ENCODE data around the gene PBX2.

Gene PBX2

GRCh38 chr6:32170294-32170693 lies 19.7 kb downstream of the PBX2 start:
- DNase-seq (ENCODE audit: low spot score): no peak

- no peak for DNase-seq (ENCODE audit: low spot score)
Observed at GRCh38 chr6:32168807-32169591, 21.0 kb downstream of the PBX2 start.

- no peak for DNase-seq (ENCODE audit: low spot score)
Observed at GRCh38 chr6:32168350-32168749, 21.7 kb downstream of the PBX2 start.

GRCh38 chr6:32167761-32168262 lies 22.2 kb downstream of the PBX2 start:
- no peak for DNase-seq (ENCODE audit: low spot score)

DNA sequence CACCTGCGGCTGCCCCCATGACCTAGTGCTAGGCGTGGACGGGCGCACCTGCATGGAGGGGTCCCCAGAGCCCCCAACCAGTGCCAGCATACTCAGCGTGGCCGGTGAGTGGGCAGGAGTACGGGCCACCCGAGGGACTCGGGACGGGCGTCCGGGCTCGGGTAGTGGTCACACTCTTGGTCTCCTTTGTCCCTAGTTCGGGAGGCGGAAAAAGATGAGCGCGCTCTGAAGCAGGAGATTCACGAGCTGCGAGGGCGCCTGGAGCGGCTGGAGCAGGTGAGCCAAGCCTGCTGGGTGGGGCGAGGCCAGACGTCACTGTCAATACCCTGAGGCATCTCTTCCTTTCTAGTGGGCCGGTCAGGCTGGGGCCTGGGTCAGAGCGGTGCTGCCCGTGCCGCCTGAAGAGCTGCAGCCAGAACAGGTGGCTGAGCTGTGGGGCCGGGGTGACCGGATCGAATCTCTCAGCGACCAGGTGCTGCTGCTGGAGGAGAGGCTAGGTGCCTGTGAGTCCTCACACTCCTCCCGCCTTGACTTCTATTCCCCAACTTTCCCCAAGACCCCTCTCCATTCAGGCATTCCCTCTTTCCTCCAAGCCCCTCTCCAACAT lies 22.7 kb downstream of the PBX2 start:
- DNase-seq (ENCODE audit: low spot score): no peak

DNA sequence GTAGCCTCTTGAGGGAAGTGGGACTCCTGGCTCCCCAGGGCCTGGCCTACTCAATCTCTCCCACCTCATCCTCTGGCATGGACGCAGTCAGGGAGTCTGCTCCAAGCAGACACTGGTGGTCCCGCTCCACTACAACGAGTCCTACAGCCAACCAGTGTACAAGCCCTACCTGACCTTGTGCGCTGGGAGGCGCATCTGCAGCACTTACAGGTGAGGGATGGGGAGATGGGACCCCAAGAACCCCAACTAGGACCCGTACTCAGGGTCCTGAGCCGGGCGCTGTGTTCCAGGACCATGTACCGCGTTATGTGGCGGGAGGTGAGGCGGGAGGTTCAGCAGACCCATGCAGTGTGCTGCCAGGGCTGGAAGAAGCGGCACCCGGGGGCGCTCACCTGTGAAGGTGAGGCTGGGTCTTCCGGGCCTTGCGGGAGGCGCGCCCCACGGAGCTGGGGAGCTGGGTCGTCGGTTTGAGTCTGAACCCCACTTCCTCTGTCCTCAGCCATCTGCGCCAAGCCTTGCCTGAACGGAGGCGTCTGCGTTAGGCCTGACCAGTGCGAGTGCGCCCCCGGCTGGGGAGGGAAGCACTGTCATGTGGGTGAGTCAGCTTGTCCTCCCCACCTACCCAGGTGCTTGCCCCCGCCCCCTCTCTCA lies 23.5 kb downstream of the PBX2 start:
- DNase-seq (ENCODE audit: low spot score): no peak

GRCh38 chr6:32164295-32164694 lies 25.7 kb downstream of the PBX2 start, which contains the start of gene EGFL8:
EGFL8 (plus strand) TSS chr6:32164595; CDS start chr6:32166166, 1,571 bp downstream.
- no peak for DNase-seq (ENCODE audit: low spot score)

DNA sequence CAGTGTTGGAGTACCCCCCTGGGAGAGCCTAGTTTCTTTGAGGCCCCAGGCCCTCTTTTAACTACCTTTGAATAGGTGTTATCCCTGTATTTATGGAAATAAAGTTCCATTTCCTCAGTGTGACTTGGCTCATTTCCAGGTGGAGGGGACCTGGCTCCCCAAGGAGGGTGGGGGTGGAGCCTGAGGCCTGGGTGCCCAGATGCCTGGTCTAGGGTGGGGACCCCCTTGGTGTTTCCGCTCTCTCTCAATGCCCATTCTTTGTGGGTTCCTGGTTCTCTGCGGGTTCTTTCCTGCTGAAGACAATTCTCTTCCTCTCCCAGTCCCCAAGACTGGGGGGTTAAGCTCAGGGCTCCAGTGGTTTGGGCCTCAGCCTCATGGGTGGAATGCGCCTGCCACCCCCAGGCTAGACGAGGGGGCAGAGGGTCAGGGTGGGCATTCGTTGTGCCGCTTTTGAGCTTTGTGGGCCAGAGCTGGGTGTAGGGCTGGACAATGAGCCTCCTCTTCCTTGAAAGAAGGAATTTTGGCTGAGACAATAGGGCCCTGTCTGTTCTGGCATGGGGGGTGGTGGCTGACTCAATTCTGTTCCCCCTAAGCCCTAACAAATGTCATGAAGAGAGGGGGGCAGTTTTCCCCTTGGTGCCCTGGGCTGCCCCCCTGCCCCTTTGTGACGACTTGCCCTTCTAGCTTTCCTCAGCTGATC lies 26.3 kb downstream of the PBX2 start:
- DNase-seq (ENCODE audit: low spot score): no peak

GRCh38 chr6:32158052-32158451 lies 31.9 kb downstream of the PBX2 start:
- DNase-seq (ENCODE audit: low spot score): no peak

GRCh38 chr6:32156891-32157290 lies 33.1 kb downstream of the PBX2 start:
- DNase-seq (ENCODE audit: low spot score): no peak

DNA sequence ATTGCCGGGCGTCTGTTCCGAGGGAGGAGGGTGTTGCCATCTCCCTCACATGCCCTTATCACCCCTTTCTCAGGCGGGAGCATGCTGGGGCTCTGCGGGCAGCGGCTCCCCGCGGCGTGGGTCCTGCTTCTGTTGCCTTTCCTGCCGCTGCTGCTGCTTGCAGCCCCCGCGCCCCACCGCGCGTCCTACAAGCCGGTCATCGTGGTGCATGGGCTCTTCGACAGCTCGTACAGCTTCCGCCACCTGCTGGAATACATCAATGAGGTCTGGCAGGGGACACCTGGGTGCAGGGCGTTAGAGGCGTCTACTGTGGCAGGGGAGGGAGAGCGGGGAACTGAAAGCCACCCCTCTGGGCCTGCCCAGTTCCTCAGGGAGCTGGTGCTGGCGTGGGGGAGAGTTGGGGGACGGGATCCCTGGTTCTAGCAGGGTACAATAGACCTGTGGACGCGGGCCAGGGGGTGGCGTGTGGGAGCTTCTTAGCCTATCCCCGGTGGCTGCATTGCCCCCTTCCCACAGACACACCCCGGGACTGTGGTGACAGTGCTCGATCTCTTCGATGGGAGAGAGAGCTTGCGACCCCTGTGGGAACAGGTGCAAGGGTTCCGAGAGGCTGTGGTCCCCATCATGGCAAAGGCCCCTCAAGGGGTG lies 35.4 kb downstream of the PBX2 start:
- peak; percentile 63 for DNase-seq (ENCODE audit: low spot score)

GRCh38 chr6:32153564-32154513 lies 36.2 kb downstream of the PBX2 start, which contains the start of gene PPT2:
PPT2 (plus strand) TSS chr6:32154141; CDS start chr6:32154595, 454 bp downstream.
- DNase-seq (ENCODE audit: low spot score): peak; percentile 54

GRCh38 chr6:32152769-32153563 lies 37.0 kb downstream of the PBX2 start:
- DNase-seq (ENCODE audit: low spot score): no peak

DNA sequence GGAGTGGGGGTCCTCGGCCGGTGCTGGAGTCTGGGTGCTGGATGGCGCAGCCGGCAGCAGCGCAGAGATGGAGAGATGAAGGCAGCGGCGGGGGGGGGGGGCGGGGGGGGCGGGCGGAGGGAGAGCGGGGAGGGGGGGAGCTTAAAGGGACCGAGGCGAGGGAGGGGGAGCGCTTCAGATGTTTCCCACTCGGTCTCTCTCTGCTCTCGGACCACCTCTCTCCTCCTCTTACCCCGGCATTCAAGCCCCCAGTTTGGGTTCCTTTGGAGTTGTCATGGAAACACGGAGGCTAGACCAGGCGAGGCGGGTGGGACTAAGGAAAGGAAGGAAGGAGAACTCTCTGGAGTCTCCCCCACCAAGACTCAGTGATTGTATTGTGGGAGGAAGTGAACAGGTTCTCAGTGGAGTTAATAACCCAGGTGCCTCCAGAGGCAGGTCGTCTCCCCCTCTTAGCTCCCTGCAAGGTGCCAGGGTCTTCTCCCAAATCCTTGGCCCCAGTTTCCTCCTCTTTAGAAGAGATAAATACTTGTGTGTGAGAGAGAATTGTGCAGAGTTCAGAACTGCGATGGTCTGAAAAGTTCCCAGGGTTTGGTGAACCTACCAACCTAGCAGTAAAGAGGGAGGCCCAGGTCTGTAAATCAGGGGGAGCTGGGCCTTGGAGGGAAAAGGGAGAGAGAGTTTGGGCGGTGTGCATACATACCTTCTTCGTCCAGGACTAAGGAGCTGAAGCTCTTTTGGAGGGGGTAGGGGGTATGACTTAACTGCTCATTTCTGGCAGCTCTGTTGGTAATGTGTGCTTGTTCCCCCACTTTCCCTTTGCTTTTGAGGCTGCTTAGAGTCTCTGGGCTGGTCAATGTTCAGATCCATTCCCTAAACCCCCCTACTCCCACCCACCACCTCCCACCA lies 37.9 kb downstream of the PBX2 start, which contains the start of gene PRRT1:
Gene PRRT1 (minus strand): TSS at position 77 of the 906 bp plus-strand sequence. CDS start 112 bp downstream, outside the sequence.
- DNase-seq (ENCODE audit: low spot score): no peak

GRCh38 chr6:32151181-32151862 lies 38.7 kb downstream of the PBX2 start:
- no peak for DNase-seq (ENCODE audit: low spot score)

DNA sequence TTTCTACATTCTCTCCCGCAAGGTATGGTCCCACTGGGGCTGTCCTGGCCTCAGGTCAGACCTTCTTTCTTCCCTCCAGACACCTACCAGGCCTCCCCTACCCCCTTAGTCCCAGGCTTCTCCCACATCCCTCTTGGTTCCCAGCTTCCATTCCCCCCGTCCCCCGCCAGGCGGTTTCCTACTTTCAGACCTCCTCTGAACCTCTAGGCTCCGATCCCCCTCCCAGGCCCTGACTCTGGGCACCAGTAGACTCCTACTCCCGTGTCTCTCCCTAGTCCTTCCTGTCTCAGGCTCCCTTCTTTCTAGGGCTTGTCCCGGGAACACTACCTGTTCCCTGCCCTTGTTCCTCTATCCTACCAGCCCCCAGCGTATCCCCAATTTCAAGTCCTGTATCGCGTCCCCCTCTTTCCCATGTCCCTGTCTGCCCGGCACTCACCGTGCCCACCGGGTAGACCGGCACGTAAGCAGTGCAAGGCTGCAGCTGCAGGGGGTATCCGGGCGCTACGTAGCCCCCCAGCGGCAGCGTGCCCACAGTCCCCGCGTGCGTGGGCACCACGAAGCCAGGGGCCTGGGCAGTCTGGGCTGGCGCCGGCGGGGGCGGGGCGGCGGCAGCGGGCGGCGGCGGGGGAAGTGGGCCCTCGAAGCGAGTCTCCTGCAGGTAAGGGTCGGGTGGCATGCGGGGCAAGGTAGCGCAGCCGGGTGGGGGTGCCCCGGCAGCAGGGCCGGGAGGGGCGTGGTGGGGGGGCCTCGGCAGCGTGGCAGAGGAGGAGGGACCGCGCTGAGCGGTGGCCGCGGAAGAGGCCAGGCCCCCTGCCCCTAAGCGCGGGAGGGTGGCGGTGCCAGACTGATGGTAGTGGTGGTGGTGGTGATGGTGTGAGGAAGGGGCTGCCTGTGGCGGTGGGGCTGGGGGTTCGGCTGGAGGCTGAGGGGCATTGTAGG lies 39.8 kb downstream of the PBX2 start:
- DNase-seq (ENCODE audit: low spot score): no peak

Measured in activated CD4-positive, alpha-beta T cell treated with anti-CD3 and anti-CD28 coated beads, Interleukin-2, Interleukin-4, amounts not matched to agents 100 ng/mL and 50 ng/mL, durations not matched to agents 16 hours and 8 hours (primary cell).